GM13977 (cell line): ENCODE measurements around the gene C3orf18.

ENCODE experiments used
- DNase-seq: peaks from one replicate; pipeline ENCODE4 v3.0.0; 2012; ENCODE audit warnings: low spot score
- CTCF ChIP-seq: IDR thresholded peaks from 2 replicates; pipeline ENCODE4 v1.5.1; 2012; ENCODE audit warnings: mild to moderate bottlenecking, control low read depth; ENCODE audit not compliant: insufficient read depth; ENCODE audit errors: extremely low read depth, missing control alignments
- in situ Hi-C: fragments of 300-500 bp; cut with MboI; formaldehyde crosslinking; loops from one replicate; pipeline ENCODE4 v1.12.0; 2022; ENCODE audit warnings: low sequenced_read_pairs, low pct_unique_long_range_greater_than_20kb, mixed read lengths, inconsistent platforms; ENCODE audit not compliant: unreplicated experiment

Gene C3orf18

GRCh38 chr3:50510325-50510724 lies 57.2 kb downstream of the C3orf18 start:
- in situ Hi-C loops: no loop called here
- DNase-seq: no peak
- TF ChIP-seq CTCF: no peak

DNA sequence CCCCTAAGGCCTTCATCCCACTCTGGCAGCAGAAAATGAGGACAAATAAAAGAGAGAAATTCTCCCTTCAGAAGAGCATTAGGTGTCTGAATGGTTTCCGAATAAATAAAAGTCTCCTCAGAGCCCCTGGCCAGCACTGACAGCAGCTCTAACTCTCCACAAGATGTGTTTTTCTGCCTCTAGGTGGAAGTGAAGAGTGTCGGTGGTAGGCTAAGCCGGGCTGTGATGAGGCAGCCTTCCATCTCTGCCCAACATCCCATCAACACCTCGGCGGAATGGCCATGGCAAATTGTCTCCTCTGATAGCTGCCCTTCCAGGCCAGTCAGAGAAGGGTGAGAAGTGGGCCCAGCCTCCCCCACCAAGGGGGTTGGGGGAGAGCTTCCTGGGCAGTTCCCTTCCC lies 57.8 kb downstream of the C3orf18 start:
- in situ Hi-C loops: no loop called here
- no peak for DNase-seq
- TF ChIP-seq CTCF: no peak

DNA sequence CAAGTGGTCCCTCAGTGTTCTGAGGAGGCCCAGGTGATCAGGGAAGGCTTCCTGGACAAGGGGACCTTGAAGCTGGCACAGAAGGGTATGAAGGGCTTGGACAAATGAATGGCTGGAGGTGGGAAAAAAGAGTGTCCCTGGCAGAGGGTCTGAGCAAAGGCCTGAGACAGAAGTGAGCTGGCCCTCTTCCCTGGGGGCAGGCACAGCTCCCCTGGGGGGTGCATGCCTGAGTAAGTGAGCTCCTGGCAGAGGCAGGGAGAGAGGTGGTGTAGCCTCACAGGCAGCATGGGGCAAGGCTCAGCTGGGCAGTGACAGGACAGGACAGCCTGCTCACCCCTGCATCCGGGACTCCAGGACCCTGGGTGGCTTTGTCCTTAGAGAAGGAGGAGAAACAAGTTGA lies 58.7 kb downstream of the C3orf18 start:
- no peak for DNase-seq
- in situ Hi-C loops: no loop called here
- TF ChIP-seq CTCF: no peak
